Prostate gland (tissue), 2 donors: ENCODE results near the gene INPP5D.

ENCODE experiments used
- CTCF ChIP-seq, 4 experiments: fragments of 200-600 bp in 2 of 4; fragments of 450-650 bp in 2 of 4; sonication (generic) in 2 of 4; IDR thresholded peaks; 1 replicate in 3 of 4; 2 replicates in 1 of 4; pipeline ENCODE4 v1.5.1; 2016 to 2019; ENCODE audit warnings: antibody characterized with exemption in 4 of 4, mild to moderate bottlenecking in 2 of 4, moderate library complexity in 2 of 4
- POLR2A ChIP-seq: fragments of 450-650 bp; IDR thresholded peaks from one replicate; pipeline ENCODE4 v1.6.1; 2016; ENCODE audit warnings: antibody characterized with exemption, mild to moderate bottlenecking
- POLR2AphosphoS5 ChIP-seq: sonication (generic); formaldehyde crosslinking; IDR thresholded peaks from one replicate; pipeline ENCODE4 v1.6.1; 2017; ENCODE audit warnings: antibody characterized with exemption

GRCh38 chr2:233122541-233122940 lies 62.4 kb downstream of the INPP5D start:
- TF ChIP-seq CTCF (IDR thresholded peaks at IDR 0.05), result no peak
- TF ChIP-seq POLR2A, result no peak
- TF ChIP-seq POLR2AphosphoS5, result no peak
